Endothelial cell (in vitro differentiated cells): ENCODE data around the gene C19orf85. TPM values are rescaled to one million over a fixed set of nuclear protein-coding genes. Genes with fewer than 3 reads are reported as not detected.

Experiments used
- DNase-seq: peaks from one replicate; pipeline ENCODE4 v3.0.0; 2021; ENCODE audit warnings: low spot score
- H3K27ac Mint-ChIP-seq: one replicate; pipeline ENCODE4 v1.8.0; 2021; ENCODE audit warnings: mixed read lengths, inconsistent platforms; ENCODE audit not compliant: unreplicated experiment
- H3K27me3 Mint-ChIP-seq: one replicate; pipeline ENCODE4 v1.8.0; 2021; ENCODE audit warnings: mild to moderate bottlenecking, moderate library complexity, mixed read lengths, inconsistent platforms; ENCODE audit not compliant: unreplicated experiment
- H3K36me3 Mint-ChIP-seq: one replicate; pipeline ENCODE4 v1.8.0; 2021; ENCODE audit warnings: mild to moderate bottlenecking, low read depth, mixed read lengths, inconsistent platforms; ENCODE audit not compliant: unreplicated experiment
- H3K4me1 Mint-ChIP-seq: one replicate; pipeline ENCODE4 v1.8.0; 2021; ENCODE audit warnings: mild to moderate bottlenecking, mixed read lengths, inconsistent platforms; ENCODE audit not compliant: unreplicated experiment
- H3K4me3 Mint-ChIP-seq: one replicate; pipeline ENCODE4 v1.8.0; 2021; ENCODE audit warnings: mild to moderate bottlenecking, mixed read lengths, inconsistent platforms; ENCODE audit not compliant: unreplicated experiment
- H3K9me3 Mint-ChIP-seq: one replicate; pipeline ENCODE4 v1.8.0; 2021; ENCODE audit warnings: mixed read lengths, inconsistent platforms; ENCODE audit not compliant: unreplicated experiment
- total RNA-seq: library from RNA; stranded (reverse); fragmentation: NEBNext Ultra II Directional; extraction: Animal tissue kit (Norgen Biotek cat#: 25700); gene quantifications from one replicate; pipeline ENCODE4 v1.2.1, GENCODE V29; 2021; ENCODE audit not compliant: unreplicated experiment
- TF ChIP-seq, protein P1 (sequence below): fragments of 200-600 bp; sonication (generic); IDR thresholded peaks from one replicate; pipeline ENCODE4 v1.5.0; 2021; ENCODE audit warnings: antibody characterized with exemption; ENCODE audit not compliant: unreplicated experiment

Gene C19orf85
- total RNA-seq, 1 donor from 2014 or later: not detected

DNA sequence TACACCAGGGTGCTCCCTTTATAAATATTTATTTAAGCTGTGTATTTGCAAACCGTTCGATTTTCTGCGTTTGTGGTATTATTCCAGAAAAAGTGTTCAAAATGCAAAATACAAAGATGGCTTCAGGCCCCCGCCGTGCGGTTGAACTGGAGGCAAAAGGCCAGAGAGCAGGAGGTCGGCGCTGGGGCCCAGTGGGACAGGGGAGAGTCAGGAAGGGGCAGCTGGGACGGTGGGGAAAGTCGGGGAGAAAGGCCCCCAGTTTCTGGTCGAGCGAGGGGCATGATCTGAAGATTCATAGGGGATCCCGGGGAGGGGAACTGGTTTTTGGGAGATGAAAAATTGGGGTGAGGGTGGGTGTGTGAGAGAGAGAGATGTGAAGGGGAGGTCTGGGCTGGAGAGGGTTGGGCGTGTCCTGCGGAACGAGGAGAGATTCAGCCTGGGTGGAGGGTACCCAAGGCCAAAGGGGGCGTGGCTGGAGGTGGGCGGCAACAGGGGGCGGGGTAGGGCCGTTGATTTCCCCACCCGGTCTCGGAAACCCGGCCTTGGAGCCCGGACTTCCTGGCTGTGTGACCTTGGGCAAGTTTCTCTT is 3.8 kb downstream of the C19orf85 start:
- peak overlapping the region; percentile 43 for H3K27ac Mint-ChIP-seq
- H3K4me1 Mint-ChIP-seq: no peaks in the 10 kb centered on the region
- peak overlapping the region; percentile 90 for H3K4me3 Mint-ChIP-seq
- peak; percentile 60 for DNase-seq
- H3K36me3 Mint-ChIP-seq: no peaks in the 10 kb centered on the region
- H3K9me3 Mint-ChIP-seq: no peaks in the 10 kb centered on the region
- H3K27me3 Mint-ChIP-seq: peaks cover 11% of the 10 kb centered on the region
- TF ChIP-seq, protein P1, sequence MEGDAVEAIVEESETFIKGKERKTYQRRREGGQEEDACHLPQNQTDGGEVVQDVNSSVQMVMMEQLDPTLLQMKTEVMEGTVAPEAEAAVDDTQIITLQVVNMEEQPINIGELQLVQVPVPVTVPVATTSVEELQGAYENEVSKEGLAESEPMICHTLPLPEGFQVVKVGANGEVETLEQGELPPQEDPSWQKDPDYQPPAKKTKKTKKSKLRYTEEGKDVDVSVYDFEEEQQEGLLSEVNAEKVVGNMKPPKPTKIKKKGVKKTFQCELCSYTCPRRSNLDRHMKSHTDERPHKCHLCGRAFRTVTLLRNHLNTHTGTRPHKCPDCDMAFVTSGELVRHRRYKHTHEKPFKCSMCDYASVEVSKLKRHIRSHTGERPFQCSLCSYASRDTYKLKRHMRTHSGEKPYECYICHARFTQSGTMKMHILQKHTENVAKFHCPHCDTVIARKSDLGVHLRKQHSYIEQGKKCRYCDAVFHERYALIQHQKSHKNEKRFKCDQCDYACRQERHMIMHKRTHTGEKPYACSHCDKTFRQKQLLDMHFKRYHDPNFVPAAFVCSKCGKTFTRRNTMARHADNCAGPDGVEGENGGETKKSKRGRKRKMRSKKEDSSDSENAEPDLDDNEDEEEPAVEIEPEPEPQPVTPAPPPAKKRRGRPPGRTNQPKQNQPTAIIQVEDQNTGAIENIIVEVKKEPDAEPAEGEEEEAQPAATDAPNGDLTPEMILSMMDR: no peak

DNA sequence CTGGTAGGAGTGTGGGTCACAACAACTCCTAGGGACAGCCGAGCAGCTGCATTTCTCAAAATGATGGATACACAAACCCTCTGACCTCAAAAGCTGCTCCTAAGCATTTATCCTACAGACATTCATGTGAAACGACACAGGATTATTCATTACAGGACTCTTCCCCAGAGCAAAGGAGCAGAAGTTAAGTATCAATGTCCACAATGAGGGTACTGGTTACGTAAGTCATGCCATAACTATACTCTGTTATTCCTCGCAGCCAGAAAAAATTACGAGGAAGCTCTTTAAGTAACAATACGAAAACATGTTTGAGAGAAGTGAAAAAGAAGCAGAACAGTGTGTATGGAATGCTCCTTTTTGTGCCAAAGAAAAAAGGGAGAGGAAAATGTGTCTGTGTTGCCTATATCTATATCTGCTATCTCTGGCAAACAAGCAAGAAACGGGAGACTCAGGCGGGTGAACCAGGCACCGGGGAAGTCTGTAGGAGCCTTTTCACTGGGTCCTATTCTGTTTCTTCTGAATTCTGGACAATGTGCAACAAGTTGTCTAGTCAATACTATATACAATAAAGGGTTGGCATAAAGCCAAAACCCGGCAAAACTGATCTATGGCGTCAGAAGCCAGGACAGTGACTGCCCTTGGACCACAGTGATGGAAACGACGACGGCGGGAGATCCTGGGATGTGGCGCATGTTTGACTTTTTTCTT is 4.4 kb downstream of the C19orf85 start:
- H3K4me1 Mint-ChIP-seq: no peaks in the 10 kb centered on the region
- TF ChIP-seq, protein P1: no peak
- H3K27ac Mint-ChIP-seq: peak overlapping the region; percentile 43
- no peaks in the 10 kb centered on the region for H3K36me3 Mint-ChIP-seq
- H3K4me3 Mint-ChIP-seq: peak overlapping the region; percentile 90
- DNase-seq: no peak
- no peaks in the 10 kb centered on the region for H3K9me3 Mint-ChIP-seq
- H3K27me3 Mint-ChIP-seq: peaks cover 11% of the 10 kb centered on the region

DNA sequence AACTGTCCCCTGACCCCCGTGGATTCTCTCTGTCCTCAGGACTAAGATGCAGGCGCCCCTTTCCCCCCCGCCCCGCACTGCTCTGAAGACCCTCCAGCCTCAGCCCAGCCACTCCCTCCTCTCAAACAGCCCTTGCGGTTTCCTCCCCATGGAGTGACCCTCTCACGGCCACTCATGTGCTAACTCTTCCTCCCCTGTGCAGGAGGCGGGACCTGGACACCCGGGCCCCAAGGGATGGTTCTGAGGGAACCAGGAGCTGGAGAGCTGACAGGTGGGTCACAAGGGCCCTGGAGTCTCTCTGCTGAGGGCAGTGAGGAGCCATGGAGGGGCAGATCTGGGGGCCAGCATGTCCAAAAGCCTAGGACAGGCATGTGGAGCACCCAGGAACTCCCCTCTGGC is 5.0 kb downstream of the C19orf85 start:
- TF ChIP-seq, protein P1: no peak
- H3K4me3 Mint-ChIP-seq: no peak overlapping the region
- H3K27ac Mint-ChIP-seq: no peak overlapping the region
- H3K9me3 Mint-ChIP-seq: no peaks in the 10 kb centered on the region
- H3K4me1 Mint-ChIP-seq: no peaks in the 10 kb centered on the region
- peaks cover 12% of the 10 kb centered on the region for H3K27me3 Mint-ChIP-seq
- no peaks in the 10 kb centered on the region for H3K36me3 Mint-ChIP-seq
- no peak for DNase-seq

DNA sequence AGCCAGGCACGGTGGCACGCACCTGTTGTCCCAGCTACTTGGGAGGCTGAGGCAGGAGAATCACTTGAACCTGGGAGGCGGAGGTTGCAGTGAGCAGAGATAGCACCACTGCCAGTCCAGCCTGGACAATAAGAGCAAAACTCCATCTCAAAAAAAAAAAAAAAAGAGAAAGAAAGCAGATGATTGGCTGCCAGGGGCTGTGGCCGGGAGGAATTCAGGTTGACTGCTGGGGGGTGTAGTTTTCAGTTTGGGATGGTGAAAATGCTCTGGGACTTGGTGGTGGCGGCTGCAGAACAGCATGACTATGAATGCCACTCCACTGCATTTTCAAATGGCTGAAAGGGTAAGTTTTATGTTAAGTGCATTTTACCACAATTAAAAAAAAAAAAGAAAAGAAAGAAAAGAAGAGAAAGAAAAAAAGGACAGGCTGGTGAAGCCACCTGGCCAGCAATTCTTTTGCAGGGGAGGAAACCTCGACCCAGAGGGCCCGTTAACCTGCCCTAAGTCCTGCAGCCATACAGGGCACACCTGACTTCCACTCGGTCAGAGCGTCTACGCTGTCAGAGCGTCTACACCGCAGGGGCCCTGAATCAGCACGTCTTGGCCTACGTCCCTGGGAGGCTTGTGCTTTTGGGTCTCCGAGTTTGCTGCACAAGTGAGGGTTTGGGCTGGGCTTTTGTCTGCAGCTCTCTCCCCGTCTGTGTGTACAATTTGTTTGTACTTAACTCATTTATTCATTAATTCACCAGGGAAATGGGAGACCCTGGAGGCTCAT is 6.7 kb downstream of the C19orf85 start:
- Mint-ChIP-seq H3K36me3 (peaks cover 8% of the 10 kb centered on the region), H3K27ac (no peak overlapping the region), H3K9me3 (no peaks in the 10 kb centered on the region), H3K4me1 (peaks cover 5% of the 10 kb centered on the region), H3K27me3 (peaks cover 22% of the 10 kb centered on the region), H3K4me3 (no peak overlapping the region)
- TF ChIP-seq, protein P1: no peak
- no peak for DNase-seq
